HEK293 (cell line): ENCODE results near the gene KBTBD13.

Source experiments
- CTCF ChIA-PET: fragments of 350-600 bp; formaldehyde crosslinking; extraction: SDS; loops from one replicate; lab custom pipeline; 2021; ENCODE audit warnings: antibody characterized with exemption; lab: Yijun Ruan, JAX
- POLR2A ChIA-PET: fragments of 300-600 bp; formaldehyde crosslinking; extraction: SDS; loops from one replicate; lab custom pipeline; 2020; ENCODE audit warnings: antibody characterized with exemption, inconsistent platforms; lab: Yijun Ruan, JAX
- H3K27ac ChIP-seq: fragments of 200-500 bp; sonication (Bioruptor generic); 2 replicates; pipeline ENCODE4 v1.5.1; 2014; ENCODE audit warnings: low read depth, low read length, control low read depth, inconsistent platforms; ENCODE audit errors: extremely low read depth
- H3K36me3 ChIP-seq, 2 experiments: fragments of 200-500 bp in 1 of 2; sonication (Bioruptor generic) in 1 of 2; 1 replicate in 1 of 2; 2 replicates in 1 of 2; pipeline ENCODE4 v1.5.1; 2014 to 2017; ENCODE audit warnings: inconsistent platforms in 2 of 2, low read length in 2 of 2; ENCODE audit not compliant: control insufficient read depth in 2 of 2, insufficient read depth in 1 of 2
- H3K4me1 ChIP-seq: fragments of 200-500 bp; sonication (Bioruptor generic); 2 replicates; pipeline ENCODE4 v1.5.1; 2014; ENCODE audit warnings: mild to moderate bottlenecking, low read length, inconsistent platforms; ENCODE audit not compliant: control insufficient read depth, insufficient read depth
- H3K4me3 ChIP-seq: 2 replicates; pipeline ENCODE4 v1.5.1; 2011; ENCODE audit warnings: low read depth, mild to moderate bottlenecking, control low read depth, low read length, moderate library complexity
- H3K9me3 ChIP-seq: fragments of 200-500 bp; sonication (Bioruptor generic); 2 replicates; pipeline ENCODE4 v1.5.1; 2014; ENCODE audit warnings: low read depth, low read length, inconsistent platforms; ENCODE audit not compliant: control insufficient read depth, insufficient read depth
- GLI2 ChIP-seq: fragments of 450-650 bp; formaldehyde crosslinking; IDR thresholded peaks from 2 replicates; pipeline ENCODE4; 2017; ENCODE audit warnings: missing biosample characterization, missing genetic modification characterization, low read depth, borderline replicate concordance
- KLF1 ChIP-seq: fragments of 450-650 bp; formaldehyde crosslinking; IDR thresholded peaks from 2 replicates; pipeline ENCODE4 v1.5.1; 2016; ENCODE audit warnings: missing biosample characterization, missing genetic modification characterization
- REPIN1 ChIP-seq: fragments of 450-650 bp; formaldehyde crosslinking; IDR thresholded peaks from 2 replicates; pipeline ENCODE4 v1.5.1; 2017; ENCODE audit warnings: missing biosample characterization, missing genetic modification characterization, low read depth
- SETDB1 ChIP-seq: IDR thresholded peaks from one replicate; pipeline ENCODE4 v1.6.1; 2017; ENCODE audit warnings: mild to moderate bottlenecking, low read length, moderate library complexity, mixed read lengths; ENCODE audit not compliant: insufficient read length
- SP3 ChIP-seq: fragments of 450-650 bp; formaldehyde crosslinking; IDR thresholded peaks from 2 replicates; pipeline ENCODE4 v1.5.1; 2016; ENCODE audit warnings: missing biosample characterization, missing genetic modification characterization
- SP7 ChIP-seq: fragments of 450-650 bp; formaldehyde crosslinking; IDR thresholded peaks from 2 replicates; pipeline ENCODE4 v1.5.1; 2016; ENCODE audit warnings: missing biosample characterization, missing genetic modification characterization
- ZFP41 ChIP-seq: fragments of 450-650 bp; formaldehyde crosslinking; IDR thresholded peaks from 2 replicates; pipeline ENCODE4 v1.5.1; 2016; ENCODE audit warnings: missing biosample characterization, missing genetic modification characterization, borderline replicate concordance
- ZNF221 ChIP-seq: fragments of 450-650 bp; formaldehyde crosslinking; IDR thresholded peaks from 2 replicates; pipeline ENCODE4 v1.5.1; 2017; ENCODE audit warnings: missing biosample characterization, missing genetic modification characterization, borderline replicate concordance
- ZNF223 ChIP-seq: fragments of 450-650 bp; formaldehyde crosslinking; IDR thresholded peaks from 2 replicates; pipeline ENCODE4 v1.5.1; 2016; ENCODE audit warnings: missing biosample characterization, missing genetic modification characterization
- ZNF24 ChIP-seq: fragments of 450-650 bp; formaldehyde crosslinking; IDR thresholded peaks from 2 replicates; pipeline ENCODE4 v1.5.1; 2016; ENCODE audit warnings: missing biosample characterization, missing genetic modification characterization
- ZNF324 ChIP-seq: fragments of 450-650 bp; formaldehyde crosslinking; IDR thresholded peaks from 2 replicates; pipeline ENCODE4 v1.5.1; 2016; ENCODE audit warnings: missing biosample characterization, missing genetic modification characterization
- ZNF341 ChIP-seq: fragments of 450-650 bp; formaldehyde crosslinking; IDR thresholded peaks from 2 replicates; pipeline ENCODE4; 2016; ENCODE audit warnings: low read depth, missing biosample characterization, missing genetic modification characterization
- ZNF530 ChIP-seq: fragments of 450-650 bp; formaldehyde crosslinking; IDR thresholded peaks from 2 replicates; pipeline ENCODE4 v1.5.1; 2016; ENCODE audit warnings: low read depth, missing biosample characterization, missing genetic modification characterization
- ZNF629 ChIP-seq: fragments of 450-650 bp; formaldehyde crosslinking; IDR thresholded peaks from 2 replicates; pipeline ENCODE4 v1.5.1; 2017; ENCODE audit warnings: missing biosample characterization, missing genetic modification characterization
- ZNF677 ChIP-seq: fragments of 450-650 bp; IDR thresholded peaks from 2 replicates; pipeline ENCODE4 v1.5.0; 2018; ENCODE audit warnings: missing biosample characterization, mild to moderate bottlenecking, missing genetic modification characterization, moderate library complexity
- ZNF768 ChIP-seq: fragments of 450-650 bp; formaldehyde crosslinking; IDR thresholded peaks from 2 replicates; pipeline ENCODE4 v1.5.1; 2018; ENCODE audit warnings: missing biosample characterization, mild to moderate bottlenecking, missing genetic modification characterization
- ZNF785 ChIP-seq: fragments of 450-650 bp; formaldehyde crosslinking; IDR thresholded peaks from 2 replicates; pipeline ENCODE4 v1.5.1; 2016; ENCODE audit warnings: missing biosample characterization, missing genetic modification characterization
- TF ChIP-seq, protein P1 (sequence below): fragments of 450-650 bp; formaldehyde crosslinking; IDR thresholded peaks from 2 replicates; pipeline ENCODE4 v1.5.1; 2016; ENCODE audit warnings: missing biosample characterization, missing genetic modification characterization
- TF ChIP-seq, protein P2 (sequence below): fragments of 450-650 bp; formaldehyde crosslinking; IDR thresholded peaks from 2 replicates; pipeline ENCODE4 v1.5.1; 2017; ENCODE audit warnings: missing biosample characterization, missing genetic modification characterization
- TF ChIP-seq, protein P3 (sequence below): fragments of 450-650 bp; formaldehyde crosslinking; optimal IDR thresholded peaks from 2 replicates; pipeline ENCODE3; 2016; ENCODE audit warnings: missing biosample characterization, mild to moderate bottlenecking, missing genetic modification characterization
- TF ChIP-seq, protein P4 (sequence below): fragments of 450-650 bp; formaldehyde crosslinking; IDR thresholded peaks from 2 replicates; pipeline ENCODE4; 2016; ENCODE audit warnings: missing biosample characterization, missing genetic modification characterization

KBTBD13 gene

DNA sequence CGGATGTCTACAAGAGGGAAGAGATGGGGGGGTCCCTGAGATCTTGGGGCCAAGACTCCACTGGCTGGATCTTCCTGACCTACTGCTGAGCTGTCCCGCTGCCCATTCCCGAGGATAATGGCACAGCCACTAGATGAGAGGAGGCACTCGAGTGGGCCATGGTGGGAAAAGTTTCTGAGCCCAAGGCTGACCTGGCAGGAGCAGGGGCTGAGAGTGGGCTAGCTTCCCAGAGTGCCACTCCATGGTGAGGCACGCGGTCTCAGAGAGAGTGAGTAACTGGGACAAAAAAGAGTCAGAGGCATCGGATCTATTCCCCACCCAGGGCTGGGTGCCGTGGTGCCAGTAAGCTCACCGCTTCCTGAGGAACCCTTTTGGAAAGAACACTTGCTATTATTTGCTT is 20.4 kb upstream of the KBTBD13 start (continued):
- TF ChIP-seq GLI2 (tag by site-specific recombination): no peak
- TF ChIP-seq ZFP41 (tag by site-specific recombination): no peak
- no peak for TF ChIP-seq ZNF530 (tag by site-specific recombination)
- no peak for TF ChIP-seq ZNF221 (tag by site-specific recombination)

DNA sequence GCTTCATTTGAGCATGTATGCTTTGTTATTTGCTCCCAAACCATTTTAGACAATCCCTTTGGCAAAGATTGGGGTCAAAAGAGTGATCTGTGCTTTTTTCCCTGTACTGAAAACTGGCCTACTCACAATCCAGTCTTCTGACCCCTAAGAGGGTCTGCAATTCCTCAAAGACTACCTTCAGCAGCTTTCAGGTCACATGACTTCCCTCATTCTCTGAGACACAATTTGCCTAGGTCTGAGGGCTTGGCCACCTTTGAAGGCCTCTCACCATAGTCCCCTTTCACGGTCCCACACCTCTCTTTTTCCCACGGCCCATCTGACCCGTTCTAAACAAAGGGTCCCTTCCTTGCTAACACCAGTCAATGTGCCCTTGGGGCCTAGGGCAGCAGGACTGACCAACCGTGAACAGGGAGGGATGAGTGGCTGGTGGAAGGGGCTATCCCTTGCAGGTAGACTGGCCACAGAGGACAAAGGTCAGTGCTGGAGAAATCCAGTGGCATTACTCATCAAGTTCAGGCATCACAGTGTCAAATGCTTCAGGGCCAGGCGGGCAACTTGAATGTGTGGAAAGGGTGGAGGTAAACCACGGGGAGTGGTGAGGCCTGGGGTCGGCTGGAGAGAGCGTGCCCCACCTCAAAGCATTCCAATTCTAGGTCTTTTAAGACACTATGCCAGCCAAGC is 19.5 kb upstream of the KBTBD13 start:
- Histone ChIP-seq H3K9me3 (no peaks in the 10 kb centered on the region), H3K27ac (no peak overlapping the region), H3K4me3 (no peak overlapping the region), H3K36me3 (no peaks in the 10 kb centered on the region), H3K4me1 (no peaks in the 10 kb centered on the region)
- no peak for TF ChIP-seq REPIN1
- TF ChIP-seq KLF1 (tag by site-specific recombination): 0 out of 2 replicates have a peak, but pooled peaks have one; percentile 20
- POLR2A ChIA-PET: interaction anchor here (0.6 kb wide), 1 partner anchor 194 kb away, joined by 3 read pairs; no protein-coding TSS in a partner anchor
- CTCF ChIA-PET: interaction anchor here (0.8 to 7.4 kb wide), 6 partner anchors 14 to 326 kb away, joined by 3 to 94 read pairs (median 16); no protein-coding TSS in a partner anchor

DNA sequence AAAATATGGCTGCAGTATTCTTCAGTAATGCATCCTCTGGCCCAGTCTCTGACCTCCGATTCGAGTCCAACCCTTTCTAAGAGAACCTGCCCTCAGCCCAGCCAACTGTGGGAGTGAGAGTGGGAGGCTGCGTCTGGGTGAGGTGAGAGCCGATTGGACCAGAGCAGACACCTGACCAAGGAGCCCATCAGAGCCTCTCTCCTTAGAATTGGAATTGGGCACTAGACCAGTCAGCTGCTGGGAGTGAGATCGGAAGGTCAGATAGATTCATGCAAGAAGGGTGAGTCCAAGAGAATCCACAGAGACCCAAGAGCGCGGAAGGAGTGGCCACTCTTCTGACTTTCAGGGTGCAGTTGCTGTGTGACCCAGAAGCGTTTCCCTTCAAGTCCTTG is 19.0 kb upstream of the KBTBD13 start:
- Histone ChIP-seq H3K36me3 (no peaks in the 10 kb centered on the region), H3K4me1 (no peaks in the 10 kb centered on the region), H3K9me3 (no peaks in the 10 kb centered on the region), H3K27ac (no peak overlapping the region), H3K4me3 (no peak overlapping the region)
- CTCF ChIA-PET: interaction anchor here (3.1 kb wide), 1 partner anchor 213 kb away, joined by 16 read pairs; no protein-coding TSS in a partner anchor
- TF ChIP-seq, protein P1, sequence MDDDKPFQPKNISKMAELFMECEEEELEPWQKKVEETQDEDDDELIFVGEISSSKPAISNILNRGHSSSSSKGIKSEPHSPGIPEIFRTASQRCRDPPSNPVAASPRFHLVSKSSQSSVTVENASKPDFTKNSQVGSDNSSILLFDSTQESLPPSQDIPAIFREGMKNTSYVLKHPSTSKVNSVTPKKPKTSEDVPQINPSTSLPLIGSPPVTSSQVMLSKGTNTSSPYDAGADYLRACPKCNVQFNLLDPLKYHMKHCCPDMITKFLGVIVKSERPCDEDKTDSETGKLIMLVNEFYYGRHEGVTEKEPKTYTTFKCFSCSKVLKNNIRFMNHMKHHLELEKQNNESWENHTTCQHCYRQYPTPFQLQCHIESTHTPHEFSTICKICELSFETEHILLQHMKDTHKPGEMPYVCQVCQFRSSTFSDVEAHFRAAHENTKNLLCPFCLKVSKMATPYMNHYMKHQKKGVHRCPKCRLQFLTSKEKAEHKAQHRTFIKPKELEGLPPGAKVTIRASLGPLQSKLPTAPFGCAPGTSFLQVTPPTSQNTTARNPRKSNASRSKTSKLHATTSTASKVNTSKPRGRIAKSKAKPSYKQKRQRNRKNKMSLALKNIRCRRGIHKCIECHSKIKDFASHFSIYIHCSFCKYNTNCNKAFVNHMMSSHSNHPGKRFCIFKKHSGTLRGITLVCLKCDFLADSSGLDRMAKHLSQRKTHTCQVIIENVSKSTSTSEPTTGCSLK (tag by site-specific recombination): no peak
- no peak for TF ChIP-seq ZNF785 (tag by site-specific recombination)
- no peak for TF ChIP-seq SETDB1
- TF ChIP-seq ZNF341 (tag by site-specific recombination): no peak
- TF ChIP-seq SP3 (tag by site-specific recombination): no peak
- TF ChIP-seq ZNF24: no peak
- TF ChIP-seq, protein P2, sequence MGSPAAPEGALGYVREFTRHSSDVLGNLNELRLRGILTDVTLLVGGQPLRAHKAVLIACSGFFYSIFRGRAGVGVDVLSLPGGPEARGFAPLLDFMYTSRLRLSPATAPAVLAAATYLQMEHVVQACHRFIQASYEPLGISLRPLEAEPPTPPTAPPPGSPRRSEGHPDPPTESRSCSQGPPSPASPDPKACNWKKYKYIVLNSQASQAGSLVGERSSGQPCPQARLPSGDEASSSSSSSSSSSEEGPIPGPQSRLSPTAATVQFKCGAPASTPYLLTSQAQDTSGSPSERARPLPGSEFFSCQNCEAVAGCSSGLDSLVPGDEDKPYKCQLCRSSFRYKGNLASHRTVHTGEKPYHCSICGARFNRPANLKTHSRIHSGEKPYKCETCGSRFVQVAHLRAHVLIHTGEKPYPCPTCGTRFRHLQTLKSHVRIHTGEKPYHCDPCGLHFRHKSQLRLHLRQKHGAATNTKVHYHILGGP (tag by site-specific recombination): no peak
- POLR2A ChIA-PET: no interaction called here

DNA sequence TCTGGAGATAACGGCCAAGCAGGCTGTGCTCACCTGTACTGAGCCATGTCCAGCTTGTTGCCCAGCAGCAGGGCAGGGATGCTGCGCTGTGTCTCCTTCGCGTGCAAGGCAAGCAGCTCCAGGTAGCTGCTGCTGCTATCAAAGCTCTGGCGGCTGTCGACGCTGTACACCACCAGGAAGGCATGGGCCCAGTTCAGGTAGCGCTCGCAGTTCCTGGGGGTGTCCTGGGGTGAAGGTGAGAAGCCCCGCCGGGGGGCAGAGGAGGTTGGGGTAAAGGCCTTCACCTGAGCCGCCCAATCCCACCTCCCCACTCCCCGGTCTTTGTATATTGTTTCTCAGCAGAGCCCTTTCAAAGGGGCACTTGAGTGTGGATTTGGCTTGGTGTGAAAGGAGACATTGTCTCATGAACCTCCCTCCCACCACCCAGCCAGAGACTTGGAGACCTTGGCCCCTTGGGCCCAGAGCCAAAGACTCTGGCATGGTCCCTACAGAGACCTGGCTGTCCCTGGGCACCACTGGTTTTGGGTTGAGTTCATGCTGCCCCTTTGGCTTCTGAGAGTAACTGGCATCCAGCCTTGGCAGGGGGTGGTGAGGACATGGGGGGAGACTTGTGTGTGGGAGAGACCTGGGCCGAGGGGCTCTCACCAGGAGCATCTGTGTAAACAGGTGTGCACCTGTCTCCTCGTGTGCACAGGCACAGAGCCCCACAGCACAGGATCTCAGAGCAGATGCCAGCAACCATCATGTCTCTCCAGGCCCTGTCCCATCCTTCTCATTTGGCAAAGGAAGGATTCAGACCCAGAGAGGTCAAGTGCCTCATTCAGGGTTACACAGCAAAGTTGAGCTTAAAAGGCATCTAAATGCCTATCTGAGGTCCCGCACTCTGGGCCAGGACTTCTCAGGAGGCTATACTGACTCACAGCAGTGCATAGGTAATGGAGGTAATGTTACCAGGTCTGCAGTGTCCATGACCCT is 17.9 kb upstream of the KBTBD13 start:
- H3K9me3 ChIP-seq: no peaks in the 10 kb centered on the region
- no peaks in the 10 kb centered on the region for H3K4me1 ChIP-seq
- CTCF ChIA-PET: interaction anchor here (1.8 kb wide), 1 partner anchor 43 kb away, joined by 7 read pairs; no protein-coding TSS in a partner anchor
- H3K36me3 ChIP-seq: no peaks in the 10 kb centered on the region
- H3K4me3 ChIP-seq: no peak overlapping the region
- H3K27ac ChIP-seq: no peak overlapping the region
- POLR2A ChIA-PET: no interaction called here
- TF ChIP-seq, protein P3, sequence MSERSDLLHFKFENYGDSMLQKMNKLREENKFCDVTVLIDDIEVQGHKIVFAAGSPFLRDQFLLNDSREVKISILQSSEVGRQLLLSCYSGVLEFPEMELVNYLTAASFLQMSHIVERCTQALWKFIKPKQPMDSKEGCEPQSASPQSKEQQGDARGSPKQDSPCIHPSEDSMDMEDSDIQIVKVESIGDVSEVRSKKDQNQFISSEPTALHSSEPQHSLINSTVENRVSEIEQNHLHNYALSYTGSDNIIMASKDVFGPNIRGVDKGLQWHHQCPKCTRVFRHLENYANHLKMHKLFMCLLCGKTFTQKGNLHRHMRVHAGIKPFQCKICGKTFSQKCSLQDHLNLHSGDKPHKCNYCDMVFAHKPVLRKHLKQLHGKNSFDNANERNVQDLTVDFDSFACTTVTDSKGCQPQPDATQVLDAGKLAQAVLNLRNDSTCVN (tag by site-specific recombination): no peak
- no peak for TF ChIP-seq ZNF629 (tag by site-specific recombination)
- TF ChIP-seq ZNF677 (tag by site-specific recombination): no peak
- TF ChIP-seq ZNF223: no peak
- no peak for TF ChIP-seq ZNF324 (tag by site-specific recombination)
- TF ChIP-seq, protein P4, sequence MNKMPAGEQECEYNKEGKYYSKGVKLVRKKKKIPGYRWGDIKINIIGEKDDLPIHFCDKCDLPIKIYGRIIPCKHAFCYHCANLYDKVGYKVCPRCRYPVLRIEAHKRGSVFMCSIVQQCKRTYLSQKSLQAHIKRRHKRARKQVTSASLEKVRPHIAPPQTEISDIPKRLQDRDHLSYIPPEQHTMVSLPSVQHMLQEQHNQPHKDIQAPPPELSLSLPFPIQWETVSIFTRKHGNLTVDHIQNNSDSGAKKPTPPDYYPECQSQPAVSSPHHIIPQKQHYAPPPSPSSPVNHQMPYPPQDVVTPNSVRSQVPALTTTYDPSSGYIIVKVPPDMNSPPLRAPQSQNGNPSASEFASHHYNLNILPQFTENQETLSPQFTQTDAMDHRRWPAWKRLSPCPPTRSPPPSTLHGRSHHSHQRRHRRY (tag by site-specific recombination): no peak
- TF ChIP-seq SP7: no peak
- TF ChIP-seq ZNF768 (tag by site-specific recombination): no peak
